ENCODE data around the gene CLHC1. TPM values are rescaled to one million over a fixed set of nuclear protein-coding genes. Genes with fewer than 3 reads are reported as not detected.
"Not testable (repeated sequence)": the region's sequence is repeated elsewhere in the genome, so short reads cannot be mapped to it uniquely, and the experiment has no call there.

Gene CLHC1
- total RNA-seq, 1 donor: 3.8 TPM

GRCh38 chr2:55155206-55155605, 76.9 kb downstream of the CLHC1 start:
- DNase-seq (ENCODE audit: low read depth in 2 of 3, low spot score in 2 of 3): no peak

GRCh38 chr2:55154525-55155030, 77.5 kb downstream of the CLHC1 start:
- no peak for DNase-seq (ENCODE audit: low read depth in 2 of 3, low spot score in 2 of 3)

- no peak for DNase-seq (ENCODE audit: low read depth in 2 of 3, low spot score in 2 of 3)
These were observed 78.4 kb downstream of the CLHC1 start for GRCh38 chr2:55153584-55154299.

- DNase-seq (ENCODE audit: low read depth in 2 of 3, low spot score in 2 of 3): no peak
These were observed 79.3 kb downstream of the CLHC1 start for GRCh38 chr2:55152475-55153412.

GRCh38 chr2:55151733-55152433, 80.2 kb downstream of the CLHC1 start:
- no peak for DNase-seq (ENCODE audit: low read depth in 2 of 3, low spot score in 2 of 3)

GRCh38 chr2:55150834-55151233, 81.3 kb downstream of the CLHC1 start:
- DNase-seq (ENCODE audit: low read depth in 2 of 3, low spot score in 2 of 3): peak in 1 of 3 donors; percentile 40

- no peak for DNase-seq (ENCODE audit: low read depth in 2 of 3, low spot score in 2 of 3)
These were observed 83.8 kb downstream of the CLHC1 start for GRCh38 chr2:55148269-55148668.

GRCh38 chr2:55147531-55147930, 84.6 kb downstream of the CLHC1 start:
- DNase-seq (ENCODE audit: low read depth in 2 of 3, low spot score in 2 of 3): no peak

GRCh38 chr2:55147041-55147440, 85.1 kb downstream of the CLHC1 start:
- DNase-seq (ENCODE audit: low read depth in 2 of 3, low spot score in 2 of 3): no peak

- DNase-seq (ENCODE audit: low read depth in 2 of 3, low spot score in 2 of 3): no peak
These were observed 85.8 kb downstream of the CLHC1 start for GRCh38 chr2:55146263-55146662.

GRCh38 chr2:55144922-55145820, 86.9 kb downstream of the CLHC1 start:
- no peak for DNase-seq (ENCODE audit: low read depth in 2 of 3, low spot score in 2 of 3)

- not testable (repeated sequence) for DNase-seq (ENCODE audit: low read depth in 2 of 3, low spot score in 2 of 3)
These were observed 88.4 kb downstream of the CLHC1 start for GRCh38 chr2:55143706-55144105.

GRCh38 chr2:55142518-55142917, 89.6 kb downstream of the CLHC1 start:
- DNase-seq (ENCODE audit: low read depth in 2 of 3, low spot score in 2 of 3): no peak

- no peak for DNase-seq (ENCODE audit: low read depth in 2 of 3, low spot score in 2 of 3)
These were observed 90.3 kb downstream of the CLHC1 start for GRCh38 chr2:55141572-55142413.

GRCh38 chr2:55140316-55141219, 91.5 kb downstream of the CLHC1 start:
- DNase-seq (ENCODE audit: low read depth in 2 of 3, low spot score in 2 of 3): peak in 2 of 3 donors; percentile 69 to 86

- no peak for DNase-seq (ENCODE audit: low read depth in 2 of 3, low spot score in 2 of 3)
These were observed 92.8 kb downstream of the CLHC1 start for GRCh38 chr2:55139305-55139704.

- no peak for DNase-seq (ENCODE audit: low read depth in 2 of 3, low spot score in 2 of 3)
These were observed 93.2 kb downstream of the CLHC1 start for GRCh38 chr2:55138882-55139229.
